Adrenal gland (tissue), 12 donors: ENCODE data around the gene LIPC. TPM values are rescaled to one million over a fixed set of nuclear protein-coding genes. Genes with fewer than 3 reads are reported as not detected.

ENCODE experiments used
- DNase-seq, 7 donors: peaks; one replicate each; pipeline ENCODE4 v3.0.0-alpha.2; 2019 to 2020
- H3K27ac ChIP-seq, 5 donors: fragments of 200-600 bp; sonication (generic) in 4 of 5; 1 replicate in 3 of 5; 2 replicates in 2 of 5; pipeline versions ENCODE4 v1.5.1 to v1.8.0; 2016 to 2020; ENCODE audit warnings: mild to moderate bottlenecking in 1 of 5
- H3K27me3 ChIP-seq: fragments of 200-600 bp; 2 replicates; pipeline ENCODE4 v1.8.0; 2021
- H3K36me3 ChIP-seq, 2 donors: fragments of 200-600 bp; replicated peaks in 1 of 2; 1 replicate in 1 of 2; 2 replicates in 1 of 2; pipeline versions ENCODE4 v1.5.1 to v1.8.0; 2018 to 2022
- H3K4me1 ChIP-seq, 2 donors: fragments of 200-600 bp; replicated peaks in 1 of 2; 1 replicate in 1 of 2; 2 replicates in 1 of 2; pipeline versions ENCODE4 v1.5.1 to v1.8.0; 2018 to 2021
- H3K4me3 ChIP-seq, 4 donors: fragments of 200-600 bp; sonication (generic) in 3 of 4; one replicate each; pipeline ENCODE4 v1.5.1; 2016 to 2018
- H3K9me3 ChIP-seq, 3 donors: fragments of 200-600 bp; sonication (generic) in 1 of 3; replicated peaks in 1 of 3; 1 replicate in 2 of 3; 2 replicates in 1 of 3; pipeline versions ENCODE4 v1.5.1 to v1.8.0; 2016 to 2021
- CTCF ChIP-seq, 6 experiments: fragments of 450-650 bp in 4 of 6; fragments of 200-600 bp in 2 of 6; sonication (generic) in 1 of 6; IDR thresholded peaks; 1 replicate in 5 of 6; 2 replicates in 1 of 6; pipeline versions ENCODE4 v1.5.1 to v1.8.0; 2016 to 2021; ENCODE audit warnings: antibody characterized with exemption in 6 of 6, mild to moderate bottlenecking in 2 of 6, moderate library complexity in 1 of 6
- POLR2A ChIP-seq, 2 donors: fragments of 450-650 bp; IDR thresholded peaks; one replicate each; pipeline ENCODE4 v1.6.1; 2017; ENCODE audit warnings: antibody characterized with exemption in 2 of 2, mild to moderate bottlenecking in 2 of 2, moderate library complexity in 1 of 2
- WGBS, 4 donors: extraction: QIAGEN DNeasy Blood & Tissue Kit in 2 of 4; methylation state at CpG; one replicate each; pipeline versions ENCODE4 v1.1.5 to v1.1.7; 2013 to 2017; 5-methylcytosine and 5-hydroxymethylcytosine counted together
- intact Hi-C, 2 donors: fragments of 100-400 bp; cut with DNase I; formaldehyde crosslinking; loops; one replicate each; pipeline versions ENCODE4 v1.14.1 to v1.15.0; 2022 to 2023
- polyA plus RNA-seq, 3 donors: library from polyadenylated mRNA; stranded (reverse); fragments of 200-250 nt in 2 of 3; fragments of 350-450 nt in 1 of 3; fragmentation: Illumina TruSeq in 1 of 3; extraction: RNeasy Lipid Tissue Mini Kit (QIAGEN cat#74804) in 1 of 3; gene quantifications; one replicate each; pipeline ENCODE4 v1.2.3, GENCODE V29; 2013 to 2014
- total RNA-seq, 9 donors: library from RNA; depleted of rRNA in 4 of 9; stranded (reverse); fragments of >200 nt in 4 of 9; fragments of 120-200 nt in 1 of 9; fragmentation: NEBNext Ultra II Directional in 1 of 9; extraction: Animal tissue kit (Norgen Biotek cat#: 25700) in 1 of 9; gene quantifications; one replicate each; pipeline versions ENCODE4 v1.1.0 to v1.2.4, GENCODE V29; 2013 to 2023
- donor health status: healthy with polysubstance abuse.
- donor health status: Bipolar disorder and iron deficiency.
- donor health status: DM: yes; HTN: yes; CAD: no.
- donor health status: DM: no; HTN: no; CAD: no.
- donor health status: DM: no; HTN: no; CAD: no.
- donor health status: DM: yes; HTN: yes; CAD: no.

Gene LIPC
- total and polyA plus RNA-seq, 12 donors: 0.11 to 1.0 (median 0.24) TPM; not detected in 5

- 83 to 92% (median 86%) methylated on average over 3 of the region's 3 CpGs for WGBS, 4 donors
- no peaks in the 10 kb centered on the region for H3K36me3 ChIP-seq
- no peaks in the 10 kb centered on the region for H3K4me1 ChIP-seq
- no peak overlapping the region for H3K27ac ChIP-seq
- no peak for DNase-seq
- H3K9me3 ChIP-seq: no peaks in the 10 kb centered on the region
- H3K4me3 ChIP-seq: no peak overlapping the region
- intact Hi-C loops: no loop called here
- no peaks in the 10 kb centered on the region for H3K27me3 ChIP-seq
- TF ChIP-seq POLR2A (IDR thresholded peaks at IDR 0.05): no peak
- no peak for TF ChIP-seq CTCF (IDR thresholded peaks at IDR 0.05)
Measured at GRCh38 chr15:58511599-58511987, 79.8 kb downstream of the LIPC start.

- Histone ChIP-seq H3K4me1 (no peaks in the 10 kb centered on the region), H3K4me3 (no peak overlapping the region), H3K36me3 (no peaks in the 10 kb centered on the region), H3K9me3 (no peaks in the 10 kb centered on the region), H3K27me3 (no peaks in the 10 kb centered on the region), H3K27ac (no peak overlapping the region)
- TF ChIP-seq POLR2A (IDR thresholded peaks at IDR 0.05) (no peak), CTCF (IDR thresholded peaks at IDR 0.05) (no peak)
- 86 to 92% (median 88%) methylated on average over 10 of the region's 10 CpGs for WGBS, 4 donors
- intact Hi-C loops: no loop called here
- peak in 1 of 7 donors; percentile 27 for DNase-seq
Measured at GRCh38 chr15:58512522-58512921, 80.7 kb downstream of the LIPC start.

GRCh38 chr15:58513008-58513407 is 81.2 kb downstream of the LIPC start:
- TF ChIP-seq POLR2A (IDR thresholded peaks at IDR 0.05) (no peak), CTCF (IDR thresholded peaks at IDR 0.05) (no peak)
- no peak overlapping the region for H3K27ac ChIP-seq
- H3K27me3 ChIP-seq: no peaks in the 10 kb centered on the region
- no peak overlapping the region for H3K4me3 ChIP-seq
- no peaks in the 10 kb centered on the region for H3K4me1 ChIP-seq
- H3K36me3 ChIP-seq: no peaks in the 10 kb centered on the region
- no peaks in the 10 kb centered on the region for H3K9me3 ChIP-seq
- intact Hi-C loops: no loop called here
- 81 to 93% (median 88%) methylated on average over 4 of the region's 4 CpGs for WGBS, 4 donors
- DNase-seq: no peak

- intact Hi-C loops: no loop called here
- TF ChIP-seq CTCF (IDR thresholded peaks at IDR 0.05) (no peak), POLR2A (IDR thresholded peaks at IDR 0.05) (no peak)
- no peaks in the 10 kb centered on the region for H3K36me3 ChIP-seq
- no peaks in the 10 kb centered on the region for H3K4me1 ChIP-seq
- no peaks in the 10 kb centered on the region for H3K27me3 ChIP-seq
- H3K4me3 ChIP-seq: no peak overlapping the region
- no peaks in the 10 kb centered on the region for H3K9me3 ChIP-seq
- H3K27ac ChIP-seq: no peak overlapping the region
- WGBS, 4 donors: 83 to 88% (median 87%) methylated on average over 10 of the region's 10 CpGs
- no peak for DNase-seq
Measured at GRCh38 chr15:58513726-58514336, 82.0 kb downstream of the LIPC start.
